Stimulated activated CD4-positive, alpha-beta T cell treated with anti-CD3 and anti-CD28 coated beads, Interleukin-1b, Interleukin-23, amount 100 ng/mL, for 48 hours (primary cell): Measurements from ENCODE around the gene CDH4.

Source experiments
- DNase-seq: peaks from one replicate; pipeline ENCODE4 v3.0.0-alpha.2; 2020

CDH4 gene

DNA sequence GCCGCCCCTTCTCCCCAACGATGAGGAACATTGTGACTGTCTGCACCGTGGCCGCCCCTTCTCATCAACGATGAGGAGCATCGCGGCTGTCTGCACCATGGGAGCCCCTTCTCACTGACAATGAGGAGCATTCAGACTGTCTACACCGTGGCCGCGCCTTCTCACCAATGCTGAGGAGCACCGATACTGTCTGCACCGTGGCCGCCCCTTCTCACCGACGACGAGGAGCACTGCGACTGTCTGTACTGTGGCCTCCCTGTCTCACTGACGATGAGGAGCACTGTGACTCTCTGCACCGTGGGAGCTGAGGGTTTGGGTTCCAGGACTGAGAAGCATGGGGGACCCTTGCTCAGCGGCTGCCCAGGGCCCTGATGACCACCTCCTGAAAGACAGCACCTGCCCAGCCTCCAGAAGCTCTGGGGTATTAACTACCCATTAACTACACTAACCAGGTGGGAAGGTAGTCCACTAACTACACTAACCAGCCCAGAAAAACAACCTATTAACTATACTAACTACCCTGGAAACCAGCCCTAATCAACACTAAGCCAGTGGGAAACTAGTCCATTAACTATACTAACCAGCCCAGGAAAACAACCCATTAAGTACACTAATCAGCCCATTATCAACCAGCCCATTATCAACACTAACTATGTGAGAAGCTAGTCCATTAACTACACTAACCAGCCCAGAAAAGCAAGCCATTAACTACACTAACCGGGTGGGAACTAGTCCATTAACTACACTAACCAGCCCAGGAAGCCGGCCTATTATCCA, 696.7 kb downstream of the CDH4 start:
- DNase-seq = no peak

DNA sequence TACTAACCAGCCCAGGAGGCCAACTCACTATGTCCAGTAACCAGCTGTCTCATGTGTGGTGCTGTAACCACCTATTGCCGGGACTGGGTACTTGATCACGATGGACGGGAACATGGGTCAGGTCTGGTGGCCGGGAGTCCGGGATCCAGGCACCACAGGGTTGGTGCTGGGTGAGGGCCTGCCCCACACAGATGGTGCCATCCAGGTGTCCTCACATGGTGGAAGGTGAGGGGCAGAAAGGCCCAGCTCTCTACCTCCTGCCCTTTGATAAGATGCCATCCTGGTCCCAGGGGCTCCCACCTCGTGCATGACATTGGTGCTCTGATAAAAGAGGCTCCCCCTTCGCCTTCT, 697.3 kb downstream of the CDH4 start:
- DNase-seq = no peak

DNA sequence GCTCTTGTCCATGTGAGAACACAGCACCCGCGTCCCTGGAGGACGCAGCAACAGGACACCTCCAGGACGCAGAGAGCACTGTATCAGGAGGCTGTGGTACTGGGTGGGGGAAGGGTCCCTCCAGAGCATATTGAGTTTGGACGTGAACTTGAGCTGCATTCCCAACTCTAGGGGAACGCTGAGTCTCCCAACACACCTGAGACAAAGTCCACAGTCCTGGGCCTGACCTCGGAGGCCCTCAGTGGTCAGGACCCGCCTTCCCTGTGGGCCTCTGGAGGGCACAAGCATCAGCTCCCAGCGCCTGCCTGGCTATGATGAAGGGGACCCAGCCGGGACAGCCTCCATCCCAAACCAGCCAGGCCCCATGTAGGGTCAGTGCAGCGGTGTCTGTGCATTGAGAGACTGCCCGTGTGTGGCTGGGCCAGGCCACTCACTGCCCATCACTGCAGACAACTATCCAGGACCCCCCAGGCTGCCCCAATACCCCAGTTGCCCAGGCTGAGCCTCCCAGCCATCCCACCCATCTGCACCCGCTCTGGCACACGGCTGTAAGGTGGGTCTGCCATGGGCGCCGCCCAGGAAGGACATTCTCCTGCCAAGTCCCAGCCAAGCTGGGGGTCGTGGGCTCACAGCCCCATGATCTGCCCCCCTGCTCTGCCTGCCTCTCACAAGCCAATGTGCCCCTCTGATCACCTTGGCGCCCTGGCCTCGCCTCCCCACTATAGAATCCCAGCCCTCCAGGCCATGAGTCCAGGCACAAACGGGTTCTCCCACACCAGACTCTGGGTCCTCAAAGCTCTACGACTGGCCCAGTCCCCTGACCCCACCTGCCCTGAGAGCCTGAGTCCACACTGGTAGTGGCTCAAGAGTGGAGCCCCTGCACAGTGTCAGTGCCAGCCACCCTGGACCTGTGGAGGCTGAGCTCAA, 697.9 kb downstream of the CDH4 start:
- DNase-seq = no peak

DNA sequence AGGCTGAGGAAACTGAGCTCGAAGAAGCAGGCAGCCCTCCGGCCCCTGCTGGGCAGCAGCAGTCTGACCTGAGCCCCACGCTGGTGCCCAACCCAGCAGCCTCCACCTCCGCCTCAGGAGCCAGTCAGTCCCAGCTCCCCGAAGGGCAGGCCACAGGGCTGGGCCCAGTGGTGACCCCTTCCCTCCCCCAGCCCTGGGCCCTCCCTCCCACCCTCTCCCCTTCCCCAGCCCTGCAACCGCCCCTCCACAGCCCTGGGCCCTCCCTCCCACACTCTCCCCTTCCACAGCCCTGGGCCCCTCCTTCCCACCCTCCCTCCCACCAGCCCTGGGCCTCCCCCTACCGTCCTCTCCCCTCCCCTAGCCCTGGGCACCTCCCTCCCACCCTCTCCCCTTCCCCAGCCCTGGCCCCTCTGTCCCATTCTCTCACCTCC, 698.6 kb downstream of the CDH4 start:
- no peak for DNase-seq

DNA sequence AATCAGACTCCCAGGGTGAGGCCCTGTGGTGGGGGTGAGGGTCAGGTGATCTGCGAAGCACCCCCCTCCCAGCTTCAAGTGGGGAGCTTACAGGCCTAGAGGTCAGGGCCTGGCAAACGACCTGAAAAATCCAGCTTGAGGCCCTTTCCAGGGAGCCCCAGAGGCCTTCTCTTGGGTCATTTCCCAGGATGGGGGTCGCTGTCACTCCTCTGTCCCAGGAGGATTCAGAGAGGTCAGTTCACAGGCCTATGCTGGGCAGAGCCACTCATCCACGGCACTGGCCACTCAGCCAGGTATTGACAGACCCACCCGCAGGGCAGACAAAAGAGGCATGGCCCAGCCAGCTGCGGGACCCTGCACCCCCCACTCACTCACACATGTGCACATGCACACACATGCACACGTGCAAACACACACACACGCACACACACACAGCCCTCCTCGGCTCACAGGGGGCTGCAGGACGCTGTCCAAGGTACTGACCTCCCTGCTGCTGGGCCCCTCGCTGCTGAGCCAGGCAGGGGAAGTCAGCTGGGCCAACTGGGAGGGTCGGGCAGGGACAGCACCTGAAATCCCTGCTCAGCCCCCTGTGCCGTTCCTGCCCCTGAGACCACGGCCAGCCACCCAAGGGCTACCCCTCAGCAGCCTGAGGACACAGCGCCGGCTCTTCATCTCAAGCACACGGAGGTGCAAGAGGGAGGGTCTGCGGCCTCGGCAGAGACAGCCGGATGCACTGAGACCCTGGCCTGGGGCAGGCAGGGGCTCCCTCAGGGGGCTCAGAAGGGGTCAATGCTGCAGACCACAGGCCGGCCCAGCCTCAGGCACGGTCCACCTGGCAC, 699.9 kb downstream of the CDH4 start:
- no peak for DNase-seq

DNA sequence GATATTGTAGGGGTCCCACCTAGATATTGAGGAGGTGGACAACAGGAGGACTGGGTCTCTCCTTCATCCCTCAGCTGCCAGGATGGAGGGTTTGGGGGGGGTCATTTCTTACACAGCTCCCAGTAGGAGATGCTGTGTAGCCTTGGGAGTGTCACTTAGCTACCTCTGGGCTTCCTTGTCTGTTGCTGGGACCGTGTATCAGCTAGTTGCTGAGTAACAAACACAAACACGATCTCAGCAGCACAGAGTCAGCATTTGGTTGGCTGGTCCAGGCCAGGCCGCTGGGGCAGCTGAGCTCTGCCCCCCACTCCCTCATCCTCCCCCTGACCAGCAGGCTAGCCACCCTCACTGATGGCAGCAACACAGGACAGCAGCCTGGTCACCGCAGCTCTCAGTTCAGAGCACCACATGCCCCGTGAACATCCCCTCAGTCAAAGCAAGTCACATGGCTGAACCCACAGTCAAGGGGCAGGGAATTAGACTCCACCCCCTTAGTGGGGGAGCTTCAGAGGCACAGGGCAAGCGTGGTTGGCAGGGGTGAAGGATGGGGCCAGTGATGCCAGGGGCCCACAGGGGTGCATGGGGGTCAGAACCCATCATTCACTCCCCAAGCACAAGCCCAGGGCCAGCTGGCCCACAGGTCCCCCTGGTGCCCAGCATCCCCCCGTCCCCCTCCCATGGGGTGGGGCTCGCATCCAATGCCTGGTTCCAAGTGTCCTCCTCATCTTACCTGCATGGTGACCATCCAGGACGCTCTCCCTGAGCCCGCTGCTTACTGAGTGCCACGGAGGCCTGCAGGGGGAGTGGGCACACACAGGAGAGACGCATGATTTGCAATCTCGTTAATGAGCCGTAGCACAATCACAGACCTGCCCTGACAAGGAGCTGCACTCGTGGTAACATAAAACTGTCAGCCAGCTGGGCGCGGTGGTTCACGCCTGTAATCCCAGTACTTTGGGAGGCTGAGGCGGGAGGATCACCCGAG, 701.3 kb downstream of the CDH4 start:
- DNase-seq = no peak

DNA sequence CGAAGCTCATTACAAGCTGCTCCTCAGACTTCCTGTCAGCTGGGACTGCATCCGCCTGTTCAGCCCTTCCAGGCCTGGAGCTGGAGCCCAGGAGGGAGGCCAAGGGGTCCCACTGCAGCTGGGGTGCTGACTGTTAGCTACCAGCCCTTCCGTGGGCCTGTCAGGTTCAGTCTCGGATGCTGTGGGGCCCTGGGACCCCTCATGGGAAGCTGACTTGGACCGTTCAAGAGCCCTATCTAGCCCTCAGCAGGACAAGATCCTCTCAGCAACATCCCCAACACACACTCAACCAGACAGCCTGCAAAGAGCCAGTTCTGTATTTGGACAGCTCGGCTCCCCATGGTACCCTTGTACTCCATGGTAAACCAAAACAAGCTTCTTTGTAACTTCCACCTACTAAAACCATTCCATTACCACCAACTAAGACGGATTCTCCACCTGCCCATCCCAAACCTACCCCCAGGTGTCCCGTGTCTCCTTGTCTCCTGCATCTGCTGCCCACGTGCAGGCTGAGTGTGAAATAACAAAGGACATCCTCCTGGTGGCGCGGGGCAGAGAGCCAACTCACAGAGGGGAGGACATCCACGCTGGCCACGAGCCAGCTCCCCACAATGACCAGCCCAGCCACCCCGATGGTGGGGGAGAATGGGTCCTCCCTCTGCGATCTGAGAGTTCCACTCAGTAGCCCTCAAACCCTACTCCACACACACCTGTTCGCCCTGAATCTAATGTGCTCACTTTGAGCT, 702.4 kb downstream of the CDH4 start:
- no peak for DNase-seq

DNA sequence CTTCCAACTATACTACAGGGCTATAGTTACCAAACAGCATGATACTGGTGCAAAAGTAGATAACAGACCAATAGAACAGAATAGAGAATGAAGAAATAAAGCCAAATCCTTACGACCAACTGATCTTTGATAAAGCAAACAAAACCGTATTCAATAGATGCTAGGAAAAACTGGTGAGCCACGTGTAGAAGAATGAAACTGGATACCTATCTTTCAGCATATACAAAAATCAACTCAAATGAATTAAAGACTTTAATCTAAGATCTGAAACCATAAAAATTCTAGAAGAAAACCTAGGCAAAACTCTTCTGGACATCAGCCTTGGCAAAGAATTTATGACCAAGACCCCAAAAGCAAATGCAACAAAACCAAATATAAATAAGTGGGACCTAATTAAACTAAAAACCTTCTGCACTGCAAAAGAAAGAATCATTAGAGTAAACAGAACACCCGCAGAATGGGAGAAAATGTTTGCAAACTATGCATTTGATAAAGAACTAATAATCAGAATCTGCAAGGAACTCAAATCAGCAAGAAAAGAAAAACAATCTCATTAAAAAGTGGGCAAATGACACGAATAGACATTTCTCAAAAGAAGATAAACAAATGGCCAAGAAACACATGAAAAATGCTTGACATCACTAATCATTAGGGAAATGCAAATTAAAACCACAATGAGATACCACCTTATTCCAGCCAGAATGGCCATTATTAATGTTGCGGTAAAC, 703.8 kb downstream of the CDH4 start:
- DNase-seq = no peak

DNA sequence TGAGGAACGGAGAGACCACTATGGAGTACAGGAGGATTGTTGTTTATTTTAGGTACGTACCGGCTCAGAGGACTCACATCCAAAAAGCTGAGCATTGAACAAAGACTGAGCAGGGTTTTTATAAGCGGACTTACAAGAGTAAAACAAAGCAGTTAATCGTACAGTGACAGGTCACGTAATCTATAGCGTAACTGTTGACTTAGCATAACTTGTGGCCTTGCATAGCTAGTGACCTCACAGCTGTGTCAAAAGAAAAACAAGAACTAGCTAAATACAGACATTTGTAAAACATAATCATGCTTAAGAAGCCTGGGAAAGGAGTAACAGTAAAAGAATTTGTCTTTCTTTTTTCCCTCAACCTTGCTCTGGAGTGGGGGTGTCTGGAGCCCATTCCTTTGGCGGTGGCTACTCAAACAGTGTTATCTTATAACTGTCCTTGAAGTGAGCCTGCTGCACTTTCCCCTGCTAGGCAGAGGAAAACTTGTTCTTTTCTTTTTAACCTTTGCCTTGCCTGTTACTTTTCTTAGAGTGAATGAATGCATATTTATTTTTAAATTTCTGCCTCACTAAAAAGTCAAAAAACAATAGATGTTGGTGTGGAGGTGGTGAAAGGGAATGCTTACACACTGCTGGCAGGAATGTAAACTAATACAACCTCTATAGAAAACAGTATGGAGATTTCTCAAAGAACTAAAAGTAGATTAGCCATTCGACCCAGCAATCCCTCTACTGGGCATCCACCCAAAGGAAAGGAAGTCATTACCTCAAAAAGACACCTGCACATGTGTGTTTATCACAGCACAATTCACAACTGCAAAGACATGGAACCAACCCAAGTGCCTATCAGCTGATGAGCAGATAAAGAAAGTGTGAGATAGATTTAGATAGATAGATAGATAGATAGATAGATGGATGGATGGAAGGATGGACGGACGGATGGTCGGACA, 704.6 kb downstream of the CDH4 start:
- no peak for DNase-seq

DNA sequence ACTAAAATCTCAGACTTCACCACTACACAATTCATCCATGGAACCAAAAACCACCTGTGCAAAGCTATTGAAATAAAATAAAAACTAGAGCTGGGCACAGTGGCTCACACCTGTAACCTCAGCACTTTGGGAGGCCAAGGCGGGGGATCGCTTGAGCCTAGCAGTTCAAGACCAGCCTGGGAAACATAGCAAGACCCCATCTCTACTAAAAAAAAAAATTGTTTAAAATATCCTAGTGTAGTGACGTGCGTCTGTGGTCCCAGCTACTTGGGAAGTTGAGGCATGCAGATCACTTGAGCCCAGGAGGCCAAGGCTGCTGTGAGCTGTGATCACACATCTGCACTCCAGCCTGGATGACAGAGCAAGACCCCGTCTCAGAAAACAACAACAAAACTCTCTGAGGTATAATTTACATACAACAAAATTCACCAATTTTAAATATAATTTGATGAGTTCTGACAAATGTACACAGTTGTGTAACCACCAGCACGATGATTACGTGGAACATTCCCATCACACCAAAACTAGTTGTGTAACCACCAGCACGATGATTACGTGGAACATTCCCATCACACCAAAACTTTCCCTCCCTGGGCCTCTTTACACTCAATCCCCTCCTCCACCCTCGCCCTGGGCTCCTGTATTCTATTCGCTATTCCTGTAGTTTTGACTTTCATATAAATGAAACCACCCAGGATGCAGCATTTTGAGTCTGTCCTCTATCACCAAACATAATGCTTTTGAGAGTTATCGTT, 706.1 kb downstream of the CDH4 start:
- no peak for DNase-seq

DNA sequence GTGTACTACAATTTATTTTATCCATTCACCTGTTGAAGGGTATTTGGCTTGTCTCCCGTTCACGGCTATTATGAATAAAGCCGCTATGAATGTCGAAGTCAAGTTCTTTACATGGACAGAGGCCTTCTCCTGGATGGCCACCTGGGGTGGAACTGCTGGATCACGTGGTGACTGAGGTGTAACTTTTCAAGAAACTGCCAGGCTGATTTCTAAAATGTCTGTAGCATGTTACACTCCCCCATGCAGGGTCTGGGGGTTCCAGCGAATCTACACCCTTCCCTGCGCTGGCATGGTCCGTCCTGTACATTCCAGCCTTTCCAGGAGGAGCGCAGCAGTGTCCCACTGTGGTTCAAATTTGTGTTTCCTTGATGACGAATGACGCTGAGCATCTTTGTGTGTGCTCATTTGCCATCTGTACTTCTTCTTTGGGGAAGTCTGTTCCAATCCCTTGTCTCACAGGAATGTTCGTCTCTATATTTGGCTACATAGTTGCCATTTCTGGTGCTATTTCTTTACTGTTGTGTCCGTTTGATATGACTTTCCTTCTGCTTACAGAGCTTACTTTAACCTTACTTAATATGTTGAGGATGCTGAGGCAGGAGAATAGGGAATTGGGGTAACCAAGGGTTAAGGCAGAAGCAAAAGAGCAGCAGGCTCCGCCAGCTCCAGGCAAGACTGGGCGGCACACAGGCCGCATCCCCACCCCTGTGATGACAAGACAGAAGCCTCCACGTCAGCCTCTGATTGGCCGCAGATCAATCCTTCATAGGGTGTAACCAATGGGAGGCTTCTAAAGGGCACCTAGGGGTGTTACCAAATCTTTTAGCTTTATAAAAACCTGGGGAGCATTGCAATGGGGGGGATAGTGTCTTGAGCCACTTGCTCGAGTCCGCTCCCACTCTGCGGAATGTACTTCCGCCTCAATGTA, 707.0 kb downstream of the CDH4 start:
- no peak for DNase-seq

DNA sequence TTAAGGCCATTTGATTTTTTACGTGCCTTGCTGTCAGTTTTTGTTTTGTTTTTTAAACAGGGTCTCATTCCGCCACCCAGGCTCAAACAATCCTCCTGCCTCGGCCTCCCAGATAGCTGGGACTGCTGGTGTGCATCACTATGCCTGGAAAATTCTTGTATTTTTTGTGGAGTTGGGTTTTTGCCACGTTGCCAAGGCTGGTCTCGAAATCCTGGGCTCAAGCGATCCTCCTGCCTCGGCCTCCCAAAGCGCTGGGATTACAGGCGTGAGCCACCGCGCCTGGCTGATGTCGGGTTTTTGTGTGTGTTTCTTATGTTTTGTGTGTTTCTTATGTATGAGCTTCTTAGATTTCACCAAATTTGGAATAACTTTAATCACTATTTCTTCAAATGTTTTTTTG, 708.8 kb downstream of the CDH4 start:
- DNase-seq = no peak

DNA sequence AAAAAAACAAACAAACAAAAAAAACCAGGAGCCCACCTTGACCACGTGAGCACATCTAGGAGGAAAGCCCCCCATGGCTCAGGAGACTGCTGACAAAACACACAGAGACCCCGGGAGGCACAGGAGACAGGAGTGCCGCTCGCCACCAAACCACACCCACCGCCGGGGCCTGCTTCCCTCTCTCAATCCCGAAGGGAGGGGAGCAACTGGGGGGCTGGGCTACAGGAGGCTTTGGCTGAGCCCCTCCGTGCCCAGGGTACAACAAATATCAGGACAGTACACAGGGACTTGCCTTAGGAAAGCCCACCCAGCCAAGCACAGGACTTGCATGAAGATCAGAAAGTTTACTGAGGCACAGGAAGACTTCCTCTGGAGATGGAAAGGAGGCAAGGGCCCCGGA, 711.1 kb downstream of the CDH4 start:
- DNase-seq = no peak

DNA sequence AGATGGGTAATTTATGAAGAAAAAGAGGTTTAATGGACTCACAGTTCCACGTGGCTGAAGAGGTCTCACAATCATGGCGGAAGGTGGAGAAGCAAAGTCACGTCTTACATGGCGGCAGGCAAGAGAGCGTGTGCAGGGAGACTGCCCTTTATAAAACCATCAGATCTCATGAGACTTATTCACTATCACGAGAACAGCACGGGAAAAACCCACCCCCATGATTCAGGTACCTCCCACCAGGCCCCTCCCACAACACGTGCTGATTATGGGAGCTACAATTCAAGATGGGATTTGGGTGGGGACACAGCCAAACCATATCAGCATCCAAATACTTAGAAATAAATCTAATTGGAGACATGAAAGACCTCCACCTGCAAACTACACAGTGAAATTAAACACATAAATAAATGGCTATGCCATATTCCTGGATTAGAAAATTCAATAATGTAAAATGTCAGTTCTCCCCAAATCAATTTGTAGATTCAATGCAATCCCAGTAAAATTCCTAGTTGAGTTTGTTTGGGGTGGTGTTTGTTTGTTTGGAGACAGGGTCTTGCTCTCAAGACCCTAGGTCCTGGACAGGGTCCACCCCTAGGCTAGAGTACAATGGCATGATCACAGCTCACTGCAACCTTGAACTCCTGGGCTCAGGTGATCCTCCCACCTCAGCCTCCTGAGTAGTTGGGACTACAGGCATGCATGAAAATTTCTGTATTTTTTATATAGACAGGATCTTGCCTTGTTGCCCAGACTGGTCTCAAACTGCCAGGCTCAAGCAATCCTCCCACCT, 712.0 kb downstream of the CDH4 start:
- no peak for DNase-seq

DNA sequence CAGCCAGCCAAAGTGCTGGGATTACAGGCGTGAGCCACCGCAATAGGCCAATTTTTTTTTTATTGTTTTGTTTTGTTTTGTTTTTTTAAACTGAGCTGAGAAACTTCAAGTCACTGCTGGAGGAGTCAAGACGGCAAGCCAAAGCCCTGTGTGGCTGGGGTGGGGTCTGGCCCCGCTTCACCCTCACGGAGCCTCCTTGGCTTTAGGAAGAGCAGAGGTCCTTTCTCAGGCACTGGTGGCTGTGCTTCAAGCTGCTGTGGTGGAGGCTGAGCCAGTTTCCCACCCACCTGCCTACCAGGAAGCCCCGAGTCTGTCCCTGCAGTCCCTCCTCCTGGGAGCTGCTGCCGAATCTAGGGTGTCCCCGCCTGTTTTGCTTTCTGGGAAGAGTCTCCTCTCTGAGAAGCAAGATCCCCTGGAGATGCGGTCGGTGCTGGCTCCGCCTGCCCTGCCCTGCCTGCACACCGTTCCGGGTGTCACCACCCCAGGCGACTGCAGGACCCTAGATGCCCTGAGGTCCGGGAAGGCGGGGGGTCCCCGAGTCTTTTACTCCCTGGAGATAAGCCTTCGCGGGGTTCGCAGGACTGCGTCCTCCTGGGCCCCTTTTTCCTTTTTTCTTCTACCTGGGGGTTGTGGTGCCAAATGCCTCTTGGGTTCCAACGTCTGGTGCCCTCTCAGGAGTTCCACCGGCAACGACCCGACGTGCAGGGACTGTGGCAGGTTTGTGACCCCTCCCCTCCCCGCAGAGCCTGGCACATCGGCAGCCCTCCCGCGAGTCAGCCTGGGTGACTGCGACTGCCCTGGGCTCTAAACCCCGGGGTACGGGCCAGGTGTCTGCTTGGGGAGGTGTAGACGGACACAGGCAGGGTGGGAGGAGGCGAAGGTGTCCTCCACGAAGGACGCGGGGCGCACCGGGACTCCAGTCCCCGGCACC, 712.9 kb downstream of the CDH4 start:
- no peak for DNase-seq
